HCT116 (cell line): ENCODE results near the gene DTD1.

Experiments
- ELF1 ChIP-seq: IDR thresholded peaks from 2 replicates; pipeline ENCODE4 v1.6.1; 2012; ENCODE audit warnings: low read depth, borderline replicate concordance
- EZH2 ChIP-seq: fragments of 200-600 bp; sonication (generic); IDR thresholded peaks from 2 replicates; pipeline ENCODE4 v1.6.1; 2017; ENCODE audit warnings: antibody characterized with exemption, mixed run types
- EZH2phosphoT487 ChIP-seq: fragments of 200-600 bp; IDR thresholded peaks from 2 replicates; pipeline ENCODE4 v1.6.1; 2018; ENCODE audit warnings: antibody characterized with exemption, borderline replicate concordance
- POLR2A ChIP-seq: IDR thresholded peaks from 2 replicates; pipeline ENCODE4 v1.7.0; 2011; ENCODE audit warnings: borderline replicate concordance; ENCODE audit not compliant: insufficient read depth, insufficient read length; ENCODE audit errors: extremely low read depth
- POLR2AphosphoS5 ChIP-seq: IDR thresholded peaks from 2 replicates; pipeline ENCODE4 v1.6.1; 2011; ENCODE audit warnings: mild to moderate bottlenecking, low read depth, low read length, moderate library complexity
- RAD21 ChIP-seq: IDR thresholded peaks from 2 replicates; pipeline ENCODE4 v1.6.1; 2012; ENCODE audit warnings: low read depth, mild to moderate bottlenecking
- SIN3A ChIP-seq: IDR thresholded peaks from 2 replicates; pipeline ENCODE4 v1.6.1; 2012; ENCODE audit warnings: low read depth
- SP1 ChIP-seq: IDR thresholded peaks from 2 replicates; pipeline ENCODE4 v1.6.1; 2012; ENCODE audit warnings: low read depth
- SRF ChIP-seq: IDR thresholded peaks from 2 replicates; pipeline ENCODE4 v1.6.1; 2012; ENCODE audit warnings: low read depth
- ZNF274 ChIP-seq: fragments of 200-500 bp; sonication (Bioruptor generic); IDR thresholded peaks from 2 replicates; pipeline ENCODE4 v1.6.1; 2014; ENCODE audit warnings: mild to moderate bottlenecking, low read depth, low read length, inconsistent platforms
- TF ChIP-seq, protein P1 (sequence below): IDR thresholded peaks from 2 replicates; pipeline ENCODE4 v1.6.1; 2012
- TF ChIP-seq, protein P2 (sequence below): IDR thresholded peaks from 2 replicates; pipeline ENCODE4 v1.6.1; 2011; ENCODE audit warnings: mild to moderate bottlenecking, low read length, moderate library complexity; ENCODE audit not compliant: insufficient replicate concordance; ENCODE audit errors: extremely low read depth
- TF ChIP-seq, protein P3 (sequence below), 3 experiments: fragments of 200-600 bp in 1 of 3; sonication (generic) in 1 of 3; IDR thresholded peaks in 2 of 3; conservative IDR thresholded peaks in 1 of 3; 2 replicates each; pipeline ENCODE4 v1.5.1; 2012 to 2017; ENCODE audit warnings: low read depth in 2 of 3, low read length in 2 of 3, antibody characterized with exemption in 1 of 3, borderline replicate concordance in 1 of 3, control low read depth in 1 of 3, mild to moderate bottlenecking in 1 of 3, mixed read lengths in 1 of 3, mixed run types in 1 of 3, moderate library complexity in 1 of 3; ENCODE audit not compliant: insufficient read depth in 1 of 3
- TF ChIP-seq, protein P4 (sequence below): IDR thresholded peaks from 2 replicates; pipeline ENCODE4 v1.6.1; 2012; ENCODE audit warnings: low read depth

DNA sequence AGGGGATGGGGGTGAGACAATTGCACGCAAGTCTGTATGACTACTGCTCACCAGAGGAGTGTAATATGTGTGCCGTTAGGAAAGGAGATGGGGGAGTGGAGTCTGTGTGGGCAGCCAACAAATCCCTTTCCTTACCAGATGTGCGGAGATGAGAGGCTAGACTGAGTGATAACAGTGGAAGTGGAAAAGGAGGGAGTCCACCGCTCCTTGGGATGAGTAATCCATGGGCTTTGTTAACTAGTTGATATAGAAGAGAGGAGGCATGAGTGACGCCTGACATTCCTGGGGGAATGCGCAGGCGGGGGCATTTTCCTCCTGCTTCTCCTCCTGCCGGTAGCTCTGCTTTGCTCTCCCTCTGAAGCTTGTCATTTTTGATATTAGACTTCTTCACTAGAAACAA, 34.1 kb upstream of the DTD1 start:
- TF ChIP-seq, protein P1, sequence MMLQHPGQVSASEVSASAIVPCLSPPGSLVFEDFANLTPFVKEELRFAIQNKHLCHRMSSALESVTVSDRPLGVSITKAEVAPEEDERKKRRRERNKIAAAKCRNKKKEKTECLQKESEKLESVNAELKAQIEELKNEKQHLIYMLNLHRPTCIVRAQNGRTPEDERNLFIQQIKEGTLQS = no peak
- TF ChIP-seq, protein P2, sequence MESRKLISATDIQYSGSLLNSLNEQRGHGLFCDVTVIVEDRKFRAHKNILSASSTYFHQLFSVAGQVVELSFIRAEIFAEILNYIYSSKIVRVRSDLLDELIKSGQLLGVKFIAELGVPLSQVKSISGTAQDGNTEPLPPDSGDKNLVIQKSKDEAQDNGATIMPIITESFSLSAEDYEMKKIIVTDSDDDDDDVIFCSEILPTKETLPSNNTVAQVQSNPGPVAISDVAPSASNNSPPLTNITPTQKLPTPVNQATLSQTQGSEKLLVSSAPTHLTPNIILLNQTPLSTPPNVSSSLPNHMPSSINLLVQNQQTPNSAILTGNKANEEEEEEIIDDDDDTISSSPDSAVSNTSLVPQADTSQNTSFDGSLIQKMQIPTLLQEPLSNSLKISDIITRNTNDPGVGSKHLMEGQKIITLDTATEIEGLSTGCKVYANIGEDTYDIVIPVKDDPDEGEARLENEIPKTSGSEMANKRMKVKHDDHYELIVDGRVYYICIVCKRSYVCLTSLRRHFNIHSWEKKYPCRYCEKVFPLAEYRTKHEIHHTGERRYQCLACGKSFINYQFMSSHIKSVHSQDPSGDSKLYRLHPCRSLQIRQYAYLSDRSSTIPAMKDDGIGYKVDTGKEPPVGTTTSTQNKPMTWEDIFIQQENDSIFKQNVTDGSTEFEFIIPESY = no peak
- TF ChIP-seq RAD21 (no peak), POLR2AphosphoS5 (no peak), ZNF274 (no peak), EZH2phosphoT487 (no peak), EZH2 (no peak), POLR2A (no peak), SRF (no peak), SP1 (no peak), SIN3A (no peak), ELF1 (no peak)
- TF ChIP-seq, protein P3, sequence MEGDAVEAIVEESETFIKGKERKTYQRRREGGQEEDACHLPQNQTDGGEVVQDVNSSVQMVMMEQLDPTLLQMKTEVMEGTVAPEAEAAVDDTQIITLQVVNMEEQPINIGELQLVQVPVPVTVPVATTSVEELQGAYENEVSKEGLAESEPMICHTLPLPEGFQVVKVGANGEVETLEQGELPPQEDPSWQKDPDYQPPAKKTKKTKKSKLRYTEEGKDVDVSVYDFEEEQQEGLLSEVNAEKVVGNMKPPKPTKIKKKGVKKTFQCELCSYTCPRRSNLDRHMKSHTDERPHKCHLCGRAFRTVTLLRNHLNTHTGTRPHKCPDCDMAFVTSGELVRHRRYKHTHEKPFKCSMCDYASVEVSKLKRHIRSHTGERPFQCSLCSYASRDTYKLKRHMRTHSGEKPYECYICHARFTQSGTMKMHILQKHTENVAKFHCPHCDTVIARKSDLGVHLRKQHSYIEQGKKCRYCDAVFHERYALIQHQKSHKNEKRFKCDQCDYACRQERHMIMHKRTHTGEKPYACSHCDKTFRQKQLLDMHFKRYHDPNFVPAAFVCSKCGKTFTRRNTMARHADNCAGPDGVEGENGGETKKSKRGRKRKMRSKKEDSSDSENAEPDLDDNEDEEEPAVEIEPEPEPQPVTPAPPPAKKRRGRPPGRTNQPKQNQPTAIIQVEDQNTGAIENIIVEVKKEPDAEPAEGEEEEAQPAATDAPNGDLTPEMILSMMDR (IDR thresholded peaks at IDR 0.05 in 2 of 3, conservative IDR thresholded peaks at IDR 0.05 in 1 of 3; ENCODE audit: borderline replicate concordance in 1 of 3, insufficient read depth in 1 of 3, low read depth in 2 of 3, low read length in 2 of 3) = no peak
- TF ChIP-seq, protein P4, sequence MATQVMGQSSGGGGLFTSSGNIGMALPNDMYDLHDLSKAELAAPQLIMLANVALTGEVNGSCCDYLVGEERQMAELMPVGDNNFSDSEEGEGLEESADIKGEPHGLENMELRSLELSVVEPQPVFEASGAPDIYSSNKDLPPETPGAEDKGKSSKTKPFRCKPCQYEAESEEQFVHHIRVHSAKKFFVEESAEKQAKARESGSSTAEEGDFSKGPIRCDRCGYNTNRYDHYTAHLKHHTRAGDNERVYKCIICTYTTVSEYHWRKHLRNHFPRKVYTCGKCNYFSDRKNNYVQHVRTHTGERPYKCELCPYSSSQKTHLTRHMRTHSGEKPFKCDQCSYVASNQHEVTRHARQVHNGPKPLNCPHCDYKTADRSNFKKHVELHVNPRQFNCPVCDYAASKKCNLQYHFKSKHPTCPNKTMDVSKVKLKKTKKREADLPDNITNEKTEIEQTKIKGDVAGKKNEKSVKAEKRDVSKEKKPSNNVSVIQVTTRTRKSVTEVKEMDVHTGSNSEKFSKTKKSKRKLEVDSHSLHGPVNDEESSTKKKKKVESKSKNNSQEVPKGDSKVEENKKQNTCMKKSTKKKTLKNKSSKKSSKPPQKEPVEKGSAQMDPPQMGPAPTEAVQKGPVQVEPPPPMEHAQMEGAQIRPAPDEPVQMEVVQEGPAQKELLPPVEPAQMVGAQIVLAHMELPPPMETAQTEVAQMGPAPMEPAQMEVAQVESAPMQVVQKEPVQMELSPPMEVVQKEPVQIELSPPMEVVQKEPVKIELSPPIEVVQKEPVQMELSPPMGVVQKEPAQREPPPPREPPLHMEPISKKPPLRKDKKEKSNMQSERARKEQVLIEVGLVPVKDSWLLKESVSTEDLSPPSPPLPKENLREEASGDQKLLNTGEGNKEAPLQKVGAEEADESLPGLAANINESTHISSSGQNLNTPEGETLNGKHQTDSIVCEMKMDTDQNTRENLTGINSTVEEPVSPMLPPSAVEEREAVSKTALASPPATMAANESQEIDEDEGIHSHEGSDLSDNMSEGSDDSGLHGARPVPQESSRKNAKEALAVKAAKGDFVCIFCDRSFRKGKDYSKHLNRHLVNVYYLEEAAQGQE = no peak
